ENCODE data around the gene GNG14. TPM values are rescaled to one million over a fixed set of nuclear protein-coding genes. Genes with fewer than 3 reads are reported as not detected.

GNG14 gene
- polyA plus RNA-seq, 3 donors, result not detected

DNA sequence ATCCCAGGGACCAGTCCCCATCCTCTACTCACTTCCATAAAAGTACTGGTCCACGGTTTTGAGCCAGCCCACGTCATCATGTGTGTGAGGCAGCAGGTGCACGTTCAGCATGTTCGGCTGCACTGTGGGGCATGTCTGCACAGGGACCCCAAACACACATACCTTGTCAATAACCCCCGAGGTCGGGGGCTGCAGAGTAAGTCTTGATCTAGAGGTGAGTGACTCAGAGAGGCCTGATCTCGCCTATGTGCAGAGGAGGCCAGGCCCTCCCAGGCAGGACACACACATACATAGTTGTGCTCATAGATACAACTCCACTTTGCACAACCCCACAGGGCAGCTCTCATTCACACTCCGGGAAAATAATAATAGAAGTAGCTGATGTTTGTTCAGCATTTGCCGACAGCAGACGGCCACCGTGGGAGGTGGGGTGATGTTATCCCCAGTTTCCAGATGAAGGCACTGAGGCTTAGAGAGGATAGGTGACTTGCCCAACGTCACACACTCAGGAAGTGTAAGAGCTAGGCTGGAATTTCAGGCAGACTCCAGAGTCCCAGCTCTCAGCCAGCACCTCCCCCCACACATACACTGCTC is 22.0 kb upstream of the GNG14 start:
- H3K27me3 Mint-ChIP-seq (ENCODE audit: low read depth in 3 of 3), result peaks cover 0 to 3% (median 2%) of the 10 kb centered on the region in 3 donors
- Histone ChIP-seq H3K27me3 (ENCODE audit: control insufficient read depth in 2 of 2, insufficient read depth in 2 of 2, low read length in 2 of 2) (no peaks in the 10 kb centered on the region), H4K20me1 (ENCODE audit: insufficient read depth, low read length) (peaks cover 46% of the 10 kb centered on the region), H3K4me2 (replicated peaks; ENCODE audit: extremely low read depth, low read length, poor library complexity, severe bottlenecking) (peak overlapping the region; percentile 77), H3K27ac (ENCODE audit: low read depth in 1 of 2, low read length in 2 of 2) (peak overlapping the region; percentile 76 to 96), H3K79me2 (ENCODE audit: insufficient read depth, low read length) (peaks cover 74% of the 10 kb centered on the region), H3K4me1 (ENCODE audit: control insufficient read depth in 1 of 2, insufficient read depth in 2 of 2, low read length in 2 of 2) (peaks cover 49 to 60% of the 10 kb centered on the region in 2 donors), H3K36me3 (replicated peaks in 1 of 2; ENCODE audit: control insufficient read depth in 1 of 2, insufficient read depth in 2 of 2, low read length in 2 of 2) (peaks cover 39 to 41% of the 10 kb centered on the region in 2 donors), H3K4me3 (replicated peaks in 1 of 3; ENCODE audit: low read depth in 2 of 3, low read length in 3 of 3) (peak overlapping the region; percentile 93 to 98 (median 96)), H3K9me3 (replicated peaks in 1 of 2; ENCODE audit: control insufficient read depth in 1 of 2, insufficient read depth in 1 of 2, low read length in 2 of 2) (no peaks in the 10 kb centered on the region), H3K9ac (ENCODE audit: insufficient read depth, low read length, poor library complexity, severe bottlenecking) (peak overlapping the region; percentile 95), H2AFZ (ENCODE audit: insufficient read depth, low read depth, low read length, poor library complexity, severe bottlenecking) (no peak overlapping the region)
- intact Hi-C loops (cut with micrococcal nuclease), result loop anchor here (2.0 to 10.0 kb wide), 5 partner anchors 15 to 501 kb away; partner anchors contain the start of genes ZNF490 (in 2 of the 2), ZNF791 (in 2 of the 2), DHPS (in 1 of the 2) and JUNB (in 1 of the 2)
- DNase-seq, result peak; percentile 24 to 67 (median 40)
- H3K4me3 Mint-ChIP-seq, result peak overlapping the region; percentile 95 to 98
- no peaks in the 10 kb centered on the region for H3K9me3 Mint-ChIP-seq
- H3K4me1 Mint-ChIP-seq, result peaks cover 42% of the 10 kb centered on the region
- TF ChIP-seq, protein P1, sequence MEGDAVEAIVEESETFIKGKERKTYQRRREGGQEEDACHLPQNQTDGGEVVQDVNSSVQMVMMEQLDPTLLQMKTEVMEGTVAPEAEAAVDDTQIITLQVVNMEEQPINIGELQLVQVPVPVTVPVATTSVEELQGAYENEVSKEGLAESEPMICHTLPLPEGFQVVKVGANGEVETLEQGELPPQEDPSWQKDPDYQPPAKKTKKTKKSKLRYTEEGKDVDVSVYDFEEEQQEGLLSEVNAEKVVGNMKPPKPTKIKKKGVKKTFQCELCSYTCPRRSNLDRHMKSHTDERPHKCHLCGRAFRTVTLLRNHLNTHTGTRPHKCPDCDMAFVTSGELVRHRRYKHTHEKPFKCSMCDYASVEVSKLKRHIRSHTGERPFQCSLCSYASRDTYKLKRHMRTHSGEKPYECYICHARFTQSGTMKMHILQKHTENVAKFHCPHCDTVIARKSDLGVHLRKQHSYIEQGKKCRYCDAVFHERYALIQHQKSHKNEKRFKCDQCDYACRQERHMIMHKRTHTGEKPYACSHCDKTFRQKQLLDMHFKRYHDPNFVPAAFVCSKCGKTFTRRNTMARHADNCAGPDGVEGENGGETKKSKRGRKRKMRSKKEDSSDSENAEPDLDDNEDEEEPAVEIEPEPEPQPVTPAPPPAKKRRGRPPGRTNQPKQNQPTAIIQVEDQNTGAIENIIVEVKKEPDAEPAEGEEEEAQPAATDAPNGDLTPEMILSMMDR (IDR thresholded peaks at IDR 0.05), result no peak
- peak overlapping the region; percentile 94 to 98 (median 96) for H3K27ac Mint-ChIP-seq
- H3K36me3 Mint-ChIP-seq, result peaks cover 29 to 47% of the 10 kb centered on the region in 2 donors
- no CpG with 5 or more reads among the region's 12 CpGs for WGBS (ENCODE audit: insufficient coverage)

DNA sequence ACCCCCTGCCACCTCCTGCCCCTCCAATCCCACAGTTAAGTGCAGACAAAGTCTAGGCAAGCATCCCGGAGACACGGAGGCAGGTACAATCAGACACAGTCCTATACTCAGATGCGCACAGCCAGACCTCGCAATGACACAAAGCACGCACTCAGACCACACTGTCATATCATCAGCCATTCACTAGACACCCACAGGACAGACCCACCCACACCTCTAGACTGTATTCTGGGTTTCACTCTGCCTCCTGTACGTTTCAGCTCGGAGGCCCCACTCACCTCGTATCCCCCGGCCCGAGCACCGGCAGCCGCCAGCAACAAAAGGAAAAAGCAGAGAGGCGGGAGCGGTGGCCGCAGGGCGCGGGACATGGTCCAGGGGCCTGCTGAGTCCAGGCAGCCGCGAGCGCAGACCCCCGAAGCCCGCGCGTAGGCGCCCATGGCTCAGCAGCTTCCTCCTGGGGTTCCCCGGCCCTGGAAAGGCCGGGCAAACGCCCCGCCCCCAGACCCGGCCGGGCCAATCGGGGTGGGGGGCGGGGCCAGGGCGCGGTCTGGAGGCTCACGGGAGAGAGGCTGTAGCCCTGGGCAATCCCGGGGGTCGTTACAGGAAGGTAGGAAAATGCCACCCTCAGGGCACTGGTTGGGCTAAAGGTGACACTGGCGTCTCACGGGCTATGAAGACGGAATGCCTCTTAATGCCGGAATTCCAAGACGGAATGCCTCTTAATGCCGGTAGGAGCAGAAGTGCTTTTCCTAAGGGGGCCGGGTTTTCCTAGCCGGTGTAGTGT is 21.3 kb upstream of the GNG14 start, which contains the start of the genes MAN2B1 and WDR83:
Gene MAN2B1 (minus strand): TSS at position 478 of the 784 bp plus-strand sequence. CDS start 41 bp downstream, at position 437.
Gene WDR83 (plus strand): TSS at position 543 of the 784 bp plus-strand sequence. CDS start 2,984 bp downstream, outside the sequence.
- Mint-ChIP-seq H3K4me1 (peaks cover 42% of the 10 kb centered on the region), H3K36me3 (peaks cover 22 to 40% of the 10 kb centered on the region in 2 donors), H3K4me3 (peak within 1 kb of the TSS; percentile 95 to 98), H3K27ac (peak within 1 kb of the TSS; percentile 94 to 100 (median 97)), H3K27me3 (ENCODE audit: low read depth in 3 of 3) (peaks cover 0 to 3% (median 2%) of the 10 kb centered on the region in 3 donors), H3K9me3 (no peaks in the 10 kb centered on the region)
- Histone ChIP-seq H3K4me3 (replicated peaks in 1 of 3; ENCODE audit: low read depth in 2 of 3, low read length in 3 of 3) (peak within 1 kb of the TSS; percentile 93 to 98 (median 96)), H3K36me3 (replicated peaks in 1 of 2; ENCODE audit: control insufficient read depth in 1 of 2, insufficient read depth in 2 of 2, low read length in 2 of 2) (peaks cover 32 to 34% of the 10 kb centered on the region in 2 donors), H2AFZ (ENCODE audit: insufficient read depth, low read depth, low read length, poor library complexity, severe bottlenecking) (peak within 1 kb of the TSS; percentile 85), H3K27ac (ENCODE audit: low read depth in 1 of 2, low read length in 2 of 2) (peak within 1 kb of the TSS; percentile 76 to 100), H3K9ac (ENCODE audit: insufficient read depth, low read length, poor library complexity, severe bottlenecking) (peak within 1 kb of the TSS; percentile 95), H3K4me2 (replicated peaks; ENCODE audit: extremely low read depth, low read length, poor library complexity, severe bottlenecking) (peak within 1 kb of the TSS; percentile 77), H3K9me3 (replicated peaks in 1 of 2; ENCODE audit: control insufficient read depth in 1 of 2, insufficient read depth in 1 of 2, low read length in 2 of 2) (no peaks in the 10 kb centered on the region), H3K79me2 (ENCODE audit: insufficient read depth, low read length) (peaks cover 72% of the 10 kb centered on the region), H4K20me1 (ENCODE audit: insufficient read depth, low read length) (peaks cover 39% of the 10 kb centered on the region), H3K27me3 (ENCODE audit: control insufficient read depth in 2 of 2, insufficient read depth in 2 of 2, low read length in 2 of 2) (no peaks in the 10 kb centered on the region), H3K4me1 (ENCODE audit: control insufficient read depth in 1 of 2, insufficient read depth in 2 of 2, low read length in 2 of 2) (peaks cover 49 to 61% of the 10 kb centered on the region in 2 donors)
- under 1% methylated on average over 46 of the region's 46 CpGs for WGBS (ENCODE audit: insufficient coverage)
- intact Hi-C loops (cut with micrococcal nuclease), result loop anchor here (5.0 to 10.0 kb wide), 4 partner anchors 52 to 502 kb away; partner anchors contain the start of genes ZNF490 (in 2 of the 2), ZNF791 (in 2 of the 2), JUNB (in 1 of the 2) and ZNF136 (in 1 of the 2)
- TF ChIP-seq, protein P1 (IDR thresholded peaks at IDR 0.05), result no peak
- DNase-seq, result peak; percentile 76 to 84 (median 78)
